ENCODE data around the gene BBLN.
"Not testable (repeated sequence)": the region's sequence is repeated elsewhere in the genome, so short reads cannot be mapped to it uniquely, and the experiment has no call there.

BBLN gene

GRCh38 chr9:128163523-128164306 is 3.6 kb downstream of the BBLN start:
- DNase-seq (ENCODE audit: low read depth), result no peak

GRCh38 chr9:128164307-128164885 is 4.3 kb downstream of the BBLN start:
- no peak for DNase-seq (ENCODE audit: low read depth)

- no peak for DNase-seq (ENCODE audit: low read depth)
Observed at GRCh38 chr9:128166169-128166568, 6.1 kb downstream of the BBLN start.

GRCh38 chr9:128167209-128167608 is 7.1 kb downstream of the BBLN start:
- DNase-seq (ENCODE audit: low read depth), result no peak

GRCh38 chr9:128168731-128169308 is 8.8 kb downstream of the BBLN start:
- DNase-seq (ENCODE audit: low read depth), result no peak

GRCh38 chr9:128169492-128169891 is 9.4 kb downstream of the BBLN start:
- no peak for DNase-seq (ENCODE audit: low read depth)

- DNase-seq (ENCODE audit: low read depth), result no peak
Observed at GRCh38 chr9:128169925-128170324, 9.9 kb downstream of the BBLN start.

- DNase-seq (ENCODE audit: low read depth), result no peak
Observed at GRCh38 chr9:128174062-128174461, 14.0 kb downstream of the BBLN start.

GRCh38 chr9:128175102-128175563 is 15.1 kb downstream of the BBLN start:
- no peak for DNase-seq (ENCODE audit: low read depth)

GRCh38 chr9:128175726-128176125 is 15.7 kb downstream of the BBLN start:
- no peak for DNase-seq (ENCODE audit: low read depth)

GRCh38 chr9:128178806-128179431 is 18.9 kb downstream of the BBLN start:
- no peak for DNase-seq (ENCODE audit: low read depth)

- no peak for DNase-seq (ENCODE audit: low read depth)
Observed at GRCh38 chr9:128180001-128180400, 19.9 kb downstream of the BBLN start.

- DNase-seq (ENCODE audit: low read depth), result no peak
Observed at GRCh38 chr9:128180447-128180846, 20.4 kb downstream of the BBLN start.

GRCh38 chr9:128181480-128181879 is 21.4 kb downstream of the BBLN start:
- not testable (repeated sequence) for DNase-seq (ENCODE audit: low read depth)

GRCh38 chr9:128182893-128183588 is 23.0 kb downstream of the BBLN start:
- no peak for DNase-seq (ENCODE audit: low read depth)

- no peak for DNase-seq (ENCODE audit: low read depth)
Observed at GRCh38 chr9:128185979-128186965, 26.2 kb downstream of the BBLN start.

- DNase-seq (ENCODE audit: low read depth), result no peak
Observed at GRCh38 chr9:128187361-128187760, 27.3 kb downstream of the BBLN start.

GRCh38 chr9:128188209-128188608 is 28.1 kb downstream of the BBLN start:
- DNase-seq (ENCODE audit: low read depth), result no peak

GRCh38 chr9:128190013-128190412 is 29.9 kb downstream of the BBLN start:
- no peak for DNase-seq (ENCODE audit: low read depth)

GRCh38 chr9:128190516-128191405 is 30.7 kb downstream of the BBLN start:
- DNase-seq (ENCODE audit: low read depth), result no peak

Measured in stimulated activated CD8-positive, alpha-beta memory T cell treated with anti-CD3 and anti-CD28 coated beads, Interleukin-7, amount 100 ng/mL, for 24 hours (primary cell).